MCF 10A (cell line): ENCODE measurements around the gene DMGDH. TPM values are rescaled to one million over a fixed set of nuclear protein-coding genes. Genes with fewer than 3 reads are reported as not detected.

Source experiments
- BruUV-seq: library from RNA; stranded (reverse); fragments of 400-500 nt; replicated peaks from 2 replicates; lab custom pipeline; 2021; lab: Mats Ljungman, UMichigan
- CTCF ChIA-PET: fragments of 300-600 bp; sonication (Branson Sonifier 250); formaldehyde crosslinking; extraction: SDS; loops from one replicate; lab custom pipeline; 2021; ENCODE audit warnings: antibody characterized with exemption, inconsistent platforms; lab: Yijun Ruan, JAX
- POLR2A ChIA-PET: fragments of 300-600, 350-650 bp; sonication (Branson Sonifier 250); formaldehyde crosslinking; extraction: SDS; loops from one replicate; lab custom pipeline; 2020; ENCODE audit warnings: antibody characterized with exemption, inconsistent platforms; lab: Yijun Ruan, JAX
- DNase-seq: peaks from one replicate; pipeline ENCODE4 v3.0.0-alpha.2; 2018; ENCODE audit not compliant: unreplicated experiment
- H3K27ac Mint-ChIP-seq: one replicate; pipeline ENCODE4 v1.8.0; 2022; ENCODE audit warnings: mild to moderate bottlenecking, low read depth, mixed read lengths; ENCODE audit not compliant: unreplicated experiment
- H3K27me3 Mint-ChIP-seq: one replicate; pipeline ENCODE4 v1.8.0; 2022; ENCODE audit warnings: mixed read lengths; ENCODE audit not compliant: insufficient read depth, unreplicated experiment
- H3K36me3 Mint-ChIP-seq: one replicate; pipeline ENCODE4 v1.8.0; 2022; ENCODE audit warnings: mild to moderate bottlenecking, moderate library complexity, mixed read lengths; ENCODE audit not compliant: insufficient read depth, unreplicated experiment
- H3K4me1 Mint-ChIP-seq: one replicate; pipeline ENCODE4 v1.8.0; 2022; ENCODE audit warnings: mixed read lengths; ENCODE audit not compliant: insufficient read depth, unreplicated experiment
- H3K4me3 Mint-ChIP-seq: one replicate; pipeline ENCODE4 v1.8.0; 2022; ENCODE audit warnings: mild to moderate bottlenecking, moderate library complexity, mixed read lengths; ENCODE audit not compliant: unreplicated experiment
- H3K9me3 Mint-ChIP-seq: one replicate; pipeline ENCODE4 v1.8.0; 2022; ENCODE audit warnings: mixed read lengths; ENCODE audit not compliant: unreplicated experiment
- intact Hi-C: fragments of 100-400 bp; cut with micrococcal nuclease; formaldehyde crosslinking; loops from 2 replicates; pipeline ENCODE4 v1.14.1; 2022
- total RNA-seq: library from RNA; stranded (reverse); gene quantifications from 2 replicates; pipeline ENCODE4 v1.2.3, GENCODE V29; 2022
- TF ChIP-seq, protein P1 (sequence below): fragments of 200-600 bp; IDR thresholded peaks from one replicate; pipeline ENCODE4 v1.8.0; 2022; ENCODE audit warnings: antibody characterized with exemption, mild to moderate bottlenecking; ENCODE audit not compliant: unreplicated experiment

DMGDH gene
- total RNA-seq, 1 experiment from 2014 or later, result 9.2 TPM

DNA sequence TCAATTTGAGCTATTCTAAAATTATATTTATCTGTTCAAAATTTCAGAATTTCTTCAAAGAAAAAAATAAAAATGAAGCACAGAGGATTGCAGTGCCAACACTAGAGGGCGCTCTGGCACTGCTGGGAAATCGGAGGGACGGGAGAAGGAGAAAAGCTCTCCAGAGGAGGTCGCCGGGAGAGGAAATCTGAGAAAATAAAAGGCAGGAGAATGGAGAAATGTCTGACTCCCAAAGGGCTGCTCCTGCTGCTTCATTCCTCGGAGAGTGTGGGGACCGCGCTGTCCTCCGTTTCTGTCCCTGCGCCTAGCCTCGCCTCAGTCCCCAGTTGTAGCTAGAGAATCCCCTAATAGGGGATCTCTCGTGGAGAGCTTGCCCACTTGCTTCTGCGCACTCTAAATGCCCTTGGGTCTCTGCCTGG, 44.4 kb downstream of the DMGDH start:
- Mint-ChIP-seq H3K9me3 (no peaks in the 10 kb centered on the region), H3K4me3 (peak overlapping the region; percentile 46), H3K27me3 (no peaks in the 10 kb centered on the region), H3K36me3 (no peaks in the 10 kb centered on the region), H3K4me1 (peaks cover 11% of the 10 kb centered on the region), H3K27ac (no peak overlapping the region)
- intact Hi-C loops, result loop anchor here (1.0 to 5.0 kb wide), 5 partner anchors 44 to 1058 kb away; no protein-coding TSS in a partner anchor
- ChIA-PET POLR2A (interaction anchor here (0.6 to 2.5 kb wide), 4 partner anchors 41 to 246 kb away, joined by 3 to 21 read pairs (median 3); no protein-coding TSS in a partner anchor), CTCF (interaction anchor here (0.6 to 12.7 kb wide), 77 partner anchors 9 to 1355 kb away, joined by 3 to 491 read pairs (median 5); partner anchors contain the start of gene ARSB)
- DNase-seq, result peak; percentile 69
- no TSS peak for BruUV-seq
- TF ChIP-seq, protein P1, sequence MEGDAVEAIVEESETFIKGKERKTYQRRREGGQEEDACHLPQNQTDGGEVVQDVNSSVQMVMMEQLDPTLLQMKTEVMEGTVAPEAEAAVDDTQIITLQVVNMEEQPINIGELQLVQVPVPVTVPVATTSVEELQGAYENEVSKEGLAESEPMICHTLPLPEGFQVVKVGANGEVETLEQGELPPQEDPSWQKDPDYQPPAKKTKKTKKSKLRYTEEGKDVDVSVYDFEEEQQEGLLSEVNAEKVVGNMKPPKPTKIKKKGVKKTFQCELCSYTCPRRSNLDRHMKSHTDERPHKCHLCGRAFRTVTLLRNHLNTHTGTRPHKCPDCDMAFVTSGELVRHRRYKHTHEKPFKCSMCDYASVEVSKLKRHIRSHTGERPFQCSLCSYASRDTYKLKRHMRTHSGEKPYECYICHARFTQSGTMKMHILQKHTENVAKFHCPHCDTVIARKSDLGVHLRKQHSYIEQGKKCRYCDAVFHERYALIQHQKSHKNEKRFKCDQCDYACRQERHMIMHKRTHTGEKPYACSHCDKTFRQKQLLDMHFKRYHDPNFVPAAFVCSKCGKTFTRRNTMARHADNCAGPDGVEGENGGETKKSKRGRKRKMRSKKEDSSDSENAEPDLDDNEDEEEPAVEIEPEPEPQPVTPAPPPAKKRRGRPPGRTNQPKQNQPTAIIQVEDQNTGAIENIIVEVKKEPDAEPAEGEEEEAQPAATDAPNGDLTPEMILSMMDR, result peak; percentile 91

DNA sequence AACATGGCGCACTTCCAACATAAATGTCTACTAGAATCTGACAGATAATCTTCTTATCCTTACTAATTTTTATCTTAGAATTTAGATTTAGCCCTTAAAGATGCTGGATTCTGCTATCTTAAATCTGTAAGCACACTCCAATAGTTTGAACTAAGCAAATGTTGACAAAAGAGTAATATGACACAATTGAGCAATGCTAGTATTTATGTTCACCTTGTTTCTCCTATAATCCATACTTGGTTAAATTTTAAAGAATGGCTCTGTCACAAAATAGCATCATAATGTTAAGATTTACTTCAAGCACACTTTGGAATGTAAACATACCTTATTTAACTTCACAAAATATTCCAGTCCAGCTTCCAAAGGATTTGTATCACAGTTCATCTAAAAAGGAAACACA, 45.5 kb downstream of the DMGDH start:
- intact Hi-C loops, result loop anchor here (5.0 kb wide), 2 partner anchors 513 to 833 kb away; no protein-coding TSS in a partner anchor
- H3K4me1 Mint-ChIP-seq, result peaks cover 11% of the 10 kb centered on the region
- H3K4me3 Mint-ChIP-seq, result no peak overlapping the region
- ChIA-PET POLR2A (interaction anchor here (0.5 to 2.5 kb wide), 3 partner anchors 8 to 109 kb away, joined by 3 to 21 read pairs (median 4); no protein-coding TSS in a partner anchor), CTCF (interaction anchor here (0.6 to 12.7 kb wide), 39 partner anchors 8 to 645 kb away, joined by 3 to 491 read pairs (median 7); partner anchors contain the start of gene ARSB)
- H3K27me3 Mint-ChIP-seq, result no peaks in the 10 kb centered on the region
- TF ChIP-seq, protein P1, result no peak
- no TSS peak for BruUV-seq
- H3K36me3 Mint-ChIP-seq, result no peaks in the 10 kb centered on the region
- no peak overlapping the region for H3K27ac Mint-ChIP-seq
- H3K9me3 Mint-ChIP-seq, result no peaks in the 10 kb centered on the region
- DNase-seq, result no peak

DNA sequence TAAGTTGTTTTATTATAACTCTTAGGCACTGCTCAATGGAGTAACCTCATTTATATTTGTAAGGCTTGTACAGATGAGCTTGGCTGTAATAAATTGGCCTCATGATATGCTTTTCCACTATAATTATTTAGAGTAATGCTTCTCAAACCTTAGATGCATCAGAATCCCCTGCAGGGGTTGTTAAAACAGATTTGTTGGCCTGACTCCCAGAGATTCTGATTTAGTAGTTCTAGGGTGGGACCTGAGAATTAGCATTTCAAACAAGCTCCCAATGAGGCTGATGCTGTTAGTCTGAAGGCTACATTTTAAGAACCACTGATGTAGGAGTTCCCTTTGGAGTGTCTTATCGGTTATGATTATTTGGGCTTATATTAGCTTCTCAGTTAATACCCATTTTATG, 46.1 kb downstream of the DMGDH start:
- TF ChIP-seq, protein P1, result no peak
- Mint-ChIP-seq H3K4me1 (peaks cover 11% of the 10 kb centered on the region), H3K27ac (no peak overlapping the region), H3K9me3 (no peaks in the 10 kb centered on the region), H3K27me3 (no peaks in the 10 kb centered on the region), H3K36me3 (no peaks in the 10 kb centered on the region), H3K4me3 (no peak overlapping the region)
- CTCF ChIA-PET, result interaction anchor here (0.6 to 12.7 kb wide), 15 partner anchors 18 to 605 kb away, joined by 3 to 491 read pairs (median 4); no protein-coding TSS in a partner anchor
- no TSS peak for BruUV-seq
- no peak for DNase-seq
- intact Hi-C loops, result loop anchor here (5.0 kb wide), 2 partner anchors 514 to 834 kb away; no protein-coding TSS in a partner anchor
- POLR2A ChIA-PET, result interaction anchor here (1.9 to 2.5 kb wide), 2 partner anchors 110 kb away, joined by 7 to 21 read pairs; no protein-coding TSS in a partner anchor

DNA sequence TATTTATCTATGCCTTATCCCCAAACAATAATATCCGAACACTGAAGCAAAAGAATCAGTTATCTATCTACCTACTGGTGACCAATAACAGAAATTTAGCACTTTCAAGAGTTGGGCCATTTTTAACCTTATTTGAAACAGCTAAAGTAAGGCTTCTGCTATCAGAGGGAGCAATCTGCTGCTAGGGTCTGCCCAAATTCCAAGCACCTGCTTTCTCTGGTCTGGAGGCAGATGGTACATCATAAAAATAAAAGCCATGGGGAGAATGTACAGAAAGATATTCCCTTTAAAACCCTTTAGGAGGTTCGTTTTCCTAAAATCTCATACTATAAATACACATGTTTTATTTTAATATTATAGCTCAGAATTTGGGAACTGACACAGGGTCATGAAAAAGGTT, 46.7 kb downstream of the DMGDH start:
- CTCF ChIA-PET, result interaction anchor here (1.0 to 12.7 kb wide), 8 partner anchors 11 to 443 kb away, joined by 3 to 491 read pairs (median 6); no protein-coding TSS in a partner anchor
- DNase-seq, result no peak
- no peaks in the 10 kb centered on the region for H3K9me3 Mint-ChIP-seq
- H3K4me3 Mint-ChIP-seq, result no peak overlapping the region
- no peaks in the 10 kb centered on the region for H3K27me3 Mint-ChIP-seq
- no peaks in the 10 kb centered on the region for H3K36me3 Mint-ChIP-seq
- H3K4me1 Mint-ChIP-seq, result peaks cover 11% of the 10 kb centered on the region
- intact Hi-C loops, result loop anchor here (5.0 kb wide), 2 partner anchors 515 to 835 kb away; no protein-coding TSS in a partner anchor
- BruUV-seq, result no TSS peak
- POLR2A ChIA-PET, result interaction anchor here (1.0 to 1.9 kb wide), 3 partner anchors 39 to 437 kb away, joined by 5 to 7 read pairs (median 5); no protein-coding TSS in a partner anchor
- TF ChIP-seq, protein P1, result no peak
- H3K27ac Mint-ChIP-seq, result no peak overlapping the region
